GM12878 (cell line): Measurements from ENCODE around the gene ADRA2C.

Experiments used
- GABPA ChIP-seq: IDR thresholded peaks from 2 replicates; pipeline ENCODE4 v1.6.1; 2014; ENCODE audit warnings: antibody characterized with exemption, low read depth, mild to moderate bottlenecking, inconsistent platforms
- MYC ChIP-seq: IDR thresholded peaks from 2 replicates; pipeline ENCODE4 v1.6.1; 2011; ENCODE audit warnings: mild to moderate bottlenecking, low read length, moderate library complexity, inconsistent platforms; ENCODE audit not compliant: insufficient read depth, insufficient replicate concordance, insufficient read length, severe bottlenecking
- NR2C1 ChIP-seq: fragments of 450-650 bp; IDR thresholded peaks from 2 replicates; pipeline ENCODE4 v1.6.1; 2017; ENCODE audit warnings: antibody characterized with exemption, mild to moderate bottlenecking, moderate library complexity
- NR2C2 ChIP-seq: IDR thresholded peaks from 2 replicates; pipeline ENCODE4 v1.6.1; 2011; ENCODE audit warnings: borderline replicate concordance, low read depth; ENCODE audit not compliant: control insufficient read depth, insufficient read length
- RAD21 ChIP-seq: IDR thresholded peaks from 2 replicates; pipeline ENCODE4 v1.6.1; 2011; ENCODE audit warnings: mild to moderate bottlenecking, low read depth, low read length, moderate library complexity; ENCODE audit not compliant: insufficient read depth
- TAF1 ChIP-seq: IDR thresholded peaks from 2 replicates; pipeline ENCODE4 v1.6.1; 2011; ENCODE audit warnings: mild to moderate bottlenecking, low read depth, low read length, borderline replicate concordance
- YY1 ChIP-seq: IDR thresholded peaks from 2 replicates; pipeline ENCODE4 v1.6.1; 2011; ENCODE audit warnings: low read depth, mild to moderate bottlenecking, low read length

- TF ChIP-seq NR2C2 (no peak), YY1 (no peak), NR2C1 (no peak), TAF1 (no peak), GABPA (no peak), RAD21 (no peak), MYC (no peak)
Observed at GRCh38 chr4:3768842-3769641, 2.9 kb downstream of the ADRA2C start.
